MCF 10A (cell line): ENCODE data around the gene CALHM1. TPM values are rescaled to one million over a fixed set of nuclear protein-coding genes. Genes with fewer than 3 reads are reported as not detected.

Experiments used
- BruUV-seq: library from RNA; stranded (reverse); fragments of 400-500 nt; replicated peaks from 2 replicates; lab custom pipeline; 2021; lab: Mats Ljungman, UMichigan
- CTCF ChIA-PET: fragments of 300-600 bp; sonication (Branson Sonifier 250); formaldehyde crosslinking; extraction: SDS; loops from one replicate; lab custom pipeline; 2021; ENCODE audit warnings: antibody characterized with exemption, inconsistent platforms; lab: Yijun Ruan, JAX
- POLR2A ChIA-PET: fragments of 300-600, 350-650 bp; sonication (Branson Sonifier 250); formaldehyde crosslinking; extraction: SDS; loops from one replicate; lab custom pipeline; 2020; ENCODE audit warnings: antibody characterized with exemption, inconsistent platforms; lab: Yijun Ruan, JAX
- DNase-seq: peaks from one replicate; pipeline ENCODE4 v3.0.0-alpha.2; 2018; ENCODE audit not compliant: unreplicated experiment
- H3K27ac Mint-ChIP-seq: one replicate; pipeline ENCODE4 v1.8.0; 2022; ENCODE audit warnings: mild to moderate bottlenecking, low read depth, mixed read lengths; ENCODE audit not compliant: unreplicated experiment
- H3K27me3 Mint-ChIP-seq: one replicate; pipeline ENCODE4 v1.8.0; 2022; ENCODE audit warnings: mixed read lengths; ENCODE audit not compliant: insufficient read depth, unreplicated experiment
- H3K36me3 Mint-ChIP-seq: one replicate; pipeline ENCODE4 v1.8.0; 2022; ENCODE audit warnings: mild to moderate bottlenecking, moderate library complexity, mixed read lengths; ENCODE audit not compliant: insufficient read depth, unreplicated experiment
- H3K4me1 Mint-ChIP-seq: one replicate; pipeline ENCODE4 v1.8.0; 2022; ENCODE audit warnings: mixed read lengths; ENCODE audit not compliant: insufficient read depth, unreplicated experiment
- H3K4me3 Mint-ChIP-seq: one replicate; pipeline ENCODE4 v1.8.0; 2022; ENCODE audit warnings: mild to moderate bottlenecking, moderate library complexity, mixed read lengths; ENCODE audit not compliant: unreplicated experiment
- H3K9me3 Mint-ChIP-seq: one replicate; pipeline ENCODE4 v1.8.0; 2022; ENCODE audit warnings: mixed read lengths; ENCODE audit not compliant: unreplicated experiment
- intact Hi-C: fragments of 100-400 bp; cut with micrococcal nuclease; formaldehyde crosslinking; loops from 2 replicates; pipeline ENCODE4 v1.14.1; 2022
- total RNA-seq: library from RNA; stranded (reverse); gene quantifications from 2 replicates; pipeline ENCODE4 v1.2.3, GENCODE V29; 2022
- TF ChIP-seq, protein P1 (sequence below): fragments of 200-600 bp; IDR thresholded peaks from one replicate; pipeline ENCODE4 v1.8.0; 2022; ENCODE audit warnings: antibody characterized with exemption, mild to moderate bottlenecking; ENCODE audit not compliant: unreplicated experiment

Gene CALHM1
- total RNA-seq, 1 experiment from 2014 or later: not detected

DNA sequence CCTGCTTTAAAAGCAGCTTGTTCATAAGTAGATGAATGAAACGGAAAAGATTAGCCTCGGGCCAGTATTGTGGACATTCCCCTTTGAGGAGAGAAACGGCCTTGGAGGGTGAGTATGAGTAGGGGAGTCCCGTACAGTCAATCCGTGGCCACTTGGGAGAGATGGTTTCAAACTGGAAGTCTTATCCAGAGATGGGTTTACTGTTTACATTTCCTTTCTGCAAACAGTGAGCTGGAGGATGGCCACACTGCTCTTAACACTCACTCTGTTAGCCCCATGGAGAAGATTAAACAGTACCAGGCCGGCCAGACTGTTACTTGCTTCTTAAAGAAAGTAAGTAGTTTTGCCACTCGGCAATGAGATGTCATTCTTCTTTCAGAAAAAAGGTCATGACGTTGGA lies 26.8 kb downstream of the CALHM1 start:
- CTCF ChIA-PET: interaction anchor here (0.8 to 2.1 kb wide), 3 partner anchors 13 to 54 kb away, joined by 3 to 8 read pairs (median 5); no protein-coding TSS in a partner anchor
- Mint-ChIP-seq H3K4me3 (no peak overlapping the region), H3K9me3 (no peaks in the 10 kb centered on the region), H3K27me3 (no peaks in the 10 kb centered on the region), H3K36me3 (peaks cover 98% of the 10 kb centered on the region), H3K27ac (no peak overlapping the region), H3K4me1 (no peaks in the 10 kb centered on the region)
- DNase-seq: no peak
- POLR2A ChIA-PET: no interaction called here
- no TSS peak for BruUV-seq
- intact Hi-C loops: no loop called here
- TF ChIP-seq, protein P1, sequence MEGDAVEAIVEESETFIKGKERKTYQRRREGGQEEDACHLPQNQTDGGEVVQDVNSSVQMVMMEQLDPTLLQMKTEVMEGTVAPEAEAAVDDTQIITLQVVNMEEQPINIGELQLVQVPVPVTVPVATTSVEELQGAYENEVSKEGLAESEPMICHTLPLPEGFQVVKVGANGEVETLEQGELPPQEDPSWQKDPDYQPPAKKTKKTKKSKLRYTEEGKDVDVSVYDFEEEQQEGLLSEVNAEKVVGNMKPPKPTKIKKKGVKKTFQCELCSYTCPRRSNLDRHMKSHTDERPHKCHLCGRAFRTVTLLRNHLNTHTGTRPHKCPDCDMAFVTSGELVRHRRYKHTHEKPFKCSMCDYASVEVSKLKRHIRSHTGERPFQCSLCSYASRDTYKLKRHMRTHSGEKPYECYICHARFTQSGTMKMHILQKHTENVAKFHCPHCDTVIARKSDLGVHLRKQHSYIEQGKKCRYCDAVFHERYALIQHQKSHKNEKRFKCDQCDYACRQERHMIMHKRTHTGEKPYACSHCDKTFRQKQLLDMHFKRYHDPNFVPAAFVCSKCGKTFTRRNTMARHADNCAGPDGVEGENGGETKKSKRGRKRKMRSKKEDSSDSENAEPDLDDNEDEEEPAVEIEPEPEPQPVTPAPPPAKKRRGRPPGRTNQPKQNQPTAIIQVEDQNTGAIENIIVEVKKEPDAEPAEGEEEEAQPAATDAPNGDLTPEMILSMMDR: no peak

DNA sequence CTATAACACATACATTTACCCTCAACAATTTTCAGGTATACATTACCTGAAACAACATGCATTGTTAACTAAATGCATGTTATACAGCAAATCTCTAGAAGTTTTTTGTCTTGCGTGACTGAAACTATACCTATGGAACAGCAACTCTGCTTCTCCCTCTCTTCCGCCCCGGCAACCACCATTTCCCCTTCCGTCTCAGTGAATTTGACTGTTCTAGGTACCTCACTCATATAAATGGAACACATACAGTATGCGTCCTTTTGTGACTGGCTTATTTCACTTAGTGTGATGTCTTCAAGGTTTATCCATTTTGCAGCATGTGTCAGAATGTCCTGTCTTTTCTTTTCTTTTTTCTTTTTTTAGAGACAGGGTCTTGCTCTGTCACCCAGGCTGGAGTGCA lies 29.1 kb downstream of the CALHM1 start:
- TF ChIP-seq, protein P1: no peak
- no peak overlapping the region for H3K27ac Mint-ChIP-seq
- BruUV-seq: no TSS peak
- POLR2A ChIA-PET: no interaction called here
- no peak overlapping the region for H3K4me3 Mint-ChIP-seq
- no peaks in the 10 kb centered on the region for H3K27me3 Mint-ChIP-seq
- DNase-seq: no peak
- CTCF ChIA-PET: no interaction called here
- intact Hi-C loops: no loop called here
- peaks cover 98% of the 10 kb centered on the region for H3K36me3 Mint-ChIP-seq
- H3K4me1 Mint-ChIP-seq: no peaks in the 10 kb centered on the region
- no peaks in the 10 kb centered on the region for H3K9me3 Mint-ChIP-seq

DNA sequence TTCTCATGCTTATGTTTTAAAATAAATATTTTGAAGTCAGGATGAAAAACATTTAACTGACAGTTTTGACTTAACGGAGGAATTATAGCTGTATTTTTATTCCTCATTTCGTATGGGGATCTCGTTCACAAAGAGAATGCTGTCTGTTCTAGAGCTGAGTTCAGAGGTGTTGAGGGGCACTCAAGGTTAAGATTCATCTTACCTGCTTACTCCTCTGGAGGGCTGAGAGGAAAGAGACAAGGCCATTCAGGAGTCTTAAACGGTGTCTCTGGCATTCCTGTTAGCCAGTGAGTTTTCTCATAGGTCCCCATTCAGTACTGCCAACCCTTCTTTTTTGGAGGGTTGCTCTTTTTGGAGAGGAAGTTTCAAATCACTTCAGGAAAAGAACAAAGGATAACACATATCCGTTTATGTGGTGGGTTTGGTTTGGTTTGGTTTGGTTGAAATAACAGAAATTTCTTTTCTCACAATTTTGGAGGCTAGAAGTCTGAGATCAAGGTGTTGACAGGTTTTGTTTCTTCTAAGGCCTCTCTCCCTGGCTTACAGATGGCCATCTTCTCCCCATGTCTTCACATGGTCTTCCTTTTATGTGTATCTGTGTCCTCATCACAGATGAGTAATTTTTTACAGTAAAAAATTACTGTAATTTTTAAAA lies 29.6 kb downstream of the CALHM1 start:
- CTCF ChIA-PET: no interaction called here
- Mint-ChIP-seq H3K4me1 (no peaks in the 10 kb centered on the region), H3K36me3 (peaks cover 99% of the 10 kb centered on the region)

DNA sequence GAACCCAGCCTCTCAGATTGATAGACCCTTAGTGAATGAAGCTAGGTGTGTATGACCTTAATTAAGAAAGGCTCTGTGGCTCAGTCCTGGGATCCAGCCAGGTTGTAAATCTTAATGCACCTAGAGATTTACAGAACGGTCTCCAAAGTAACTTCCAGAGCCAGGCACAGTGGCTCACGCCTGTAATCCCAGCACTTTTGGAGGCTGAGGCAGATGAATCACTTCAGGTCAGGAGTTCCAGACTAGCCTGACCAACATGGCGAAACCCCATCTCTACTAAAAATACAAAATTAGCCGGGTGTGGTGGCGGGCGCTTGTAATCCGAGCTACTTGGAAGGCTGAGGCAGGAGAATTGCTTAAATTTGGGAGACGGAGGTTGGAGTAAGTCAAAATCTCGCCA lies 30.8 kb downstream of the CALHM1 start:
- Mint-ChIP-seq H3K4me3 (no peak overlapping the region), H3K36me3 (peaks cover 100% of the 10 kb centered on the region), H3K27me3 (no peaks in the 10 kb centered on the region), H3K9me3 (no peaks in the 10 kb centered on the region), H3K27ac (no peak overlapping the region), H3K4me1 (no peaks in the 10 kb centered on the region)
- no TSS peak for BruUV-seq
- POLR2A ChIA-PET: no interaction called here
- no peak for DNase-seq
- intact Hi-C loops: no loop called here
- TF ChIP-seq, protein P1: no peak
- CTCF ChIA-PET: interaction anchor here (1.8 kb wide), 1 partner anchor 58 kb away, joined by 6 read pairs; no protein-coding TSS in a partner anchor

More for the DNA sequence above, 29.6 kb downstream of the CALHM1 start:
- intact Hi-C loops: no loop called here
- TF ChIP-seq, protein P1: no peak
- no peak for DNase-seq
- H3K4me3 Mint-ChIP-seq: no peak overlapping the region
- H3K9me3 Mint-ChIP-seq: no peaks in the 10 kb centered on the region
- H3K27me3 Mint-ChIP-seq: no peaks in the 10 kb centered on the region
- POLR2A ChIA-PET: no interaction called here
- peak overlapping the region; percentile 33 for H3K27ac Mint-ChIP-seq
- no TSS peak for BruUV-seq
